ENCODE data around the gene DNAJC3.
"Not testable (repeated sequence)": the region's sequence is repeated elsewhere in the genome, so short reads cannot be mapped to it uniquely, and the experiment has no call there.

DNAJC3 gene

DNA sequence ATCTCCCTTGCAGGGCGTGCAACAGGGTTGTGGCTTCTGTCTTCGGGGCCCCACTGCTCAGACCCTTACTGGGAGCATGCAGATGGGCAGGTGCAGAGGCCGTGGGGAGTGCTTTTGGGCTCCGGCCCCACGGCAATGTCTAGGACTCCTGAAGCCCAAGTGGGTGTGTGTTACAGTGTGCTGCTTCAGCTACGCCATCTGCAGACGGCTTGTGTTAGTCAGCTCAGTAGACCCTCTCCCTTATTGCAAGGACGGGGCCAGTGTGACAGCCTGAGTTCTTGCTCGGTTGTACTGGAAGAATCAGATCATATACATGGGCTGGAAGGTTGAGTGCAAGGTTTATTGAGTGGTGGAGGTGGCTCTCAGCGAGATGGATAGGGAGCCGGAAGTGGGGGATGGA lies 39.3 kb downstream of the DNAJC3 start:
- no peak for DNase-seq

DNA sequence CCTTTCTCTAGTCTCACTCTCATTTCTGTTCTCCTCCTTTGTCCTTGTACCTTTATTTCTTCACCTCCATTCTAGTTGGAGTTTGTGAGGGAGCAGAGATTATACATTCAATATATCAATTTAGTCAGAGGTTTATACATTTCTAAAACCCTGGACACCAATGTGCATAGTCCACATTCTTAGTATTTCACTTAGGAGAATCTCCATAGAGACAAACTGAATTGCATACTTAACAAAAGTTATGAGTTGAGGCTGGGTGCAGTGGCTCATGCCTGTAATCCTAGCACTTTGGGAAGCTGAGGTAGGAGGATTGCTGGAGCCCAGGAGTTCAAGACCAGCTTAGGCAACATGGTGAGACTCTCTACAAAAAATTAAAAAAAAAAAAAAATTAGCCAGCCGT lies 45.3 kb downstream of the DNAJC3 start:
- DNase-seq: no peak

DNA sequence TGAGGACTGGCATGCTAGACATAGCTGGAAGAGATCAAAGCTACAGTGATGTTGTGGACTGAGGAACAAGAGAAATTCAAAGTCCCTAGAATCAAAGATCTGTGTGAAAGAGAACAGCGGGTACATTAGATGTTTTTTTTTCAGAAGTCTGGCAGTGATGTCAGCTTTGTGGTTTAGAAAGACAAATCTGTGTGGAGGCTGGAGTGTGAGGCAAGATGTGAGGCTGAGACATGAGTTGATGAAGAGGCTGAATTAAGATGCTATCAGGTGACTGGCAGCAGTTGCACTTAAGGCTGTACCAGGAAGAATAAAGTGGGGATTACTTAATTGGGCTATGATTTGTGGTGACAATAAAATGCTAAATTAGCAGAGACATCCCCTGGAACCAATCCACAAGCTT lies 46.5 kb downstream of the DNAJC3 start:
- no peak for DNase-seq

DNA sequence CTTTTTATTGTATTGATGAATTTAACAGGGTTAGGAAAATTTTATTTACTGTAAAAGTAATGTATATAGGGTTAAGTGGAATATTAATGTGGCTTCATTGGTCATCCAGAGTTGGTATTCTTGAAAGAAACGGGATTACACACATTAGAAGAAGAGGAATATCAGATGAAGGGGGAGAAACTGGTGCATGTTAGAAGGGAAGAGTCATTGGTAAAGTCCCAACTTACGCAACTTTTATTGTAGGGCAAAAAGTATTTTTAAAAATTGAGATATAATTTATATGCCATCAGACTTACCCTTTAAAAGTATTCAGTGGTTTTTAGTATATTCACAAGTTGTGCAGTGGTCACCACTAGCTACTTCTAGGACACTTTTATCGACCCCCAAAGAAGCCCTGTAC lies 47.3 kb downstream of the DNAJC3 start:
- DNase-seq: no peak

DNA sequence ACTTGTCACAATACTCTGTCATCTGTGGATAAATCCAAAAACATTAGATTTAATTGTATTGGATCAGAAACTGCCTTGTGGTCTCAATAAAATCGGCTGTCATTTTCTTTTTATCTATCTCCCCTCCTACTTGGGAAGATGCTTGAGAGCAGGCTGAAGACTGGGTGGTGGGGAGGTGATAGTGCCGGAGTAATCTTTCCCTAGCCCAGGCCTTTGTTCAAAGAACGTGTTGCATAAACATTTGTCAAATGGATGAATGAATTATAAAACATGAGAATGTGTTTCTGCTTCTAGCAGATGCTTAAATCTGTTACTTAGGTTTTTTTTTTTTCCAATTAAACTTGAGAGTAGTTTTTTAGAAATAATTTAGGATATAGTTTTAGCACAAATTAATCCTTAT lies 49.9 kb downstream of the DNAJC3 start:
- no peak for DNase-seq

DNA sequence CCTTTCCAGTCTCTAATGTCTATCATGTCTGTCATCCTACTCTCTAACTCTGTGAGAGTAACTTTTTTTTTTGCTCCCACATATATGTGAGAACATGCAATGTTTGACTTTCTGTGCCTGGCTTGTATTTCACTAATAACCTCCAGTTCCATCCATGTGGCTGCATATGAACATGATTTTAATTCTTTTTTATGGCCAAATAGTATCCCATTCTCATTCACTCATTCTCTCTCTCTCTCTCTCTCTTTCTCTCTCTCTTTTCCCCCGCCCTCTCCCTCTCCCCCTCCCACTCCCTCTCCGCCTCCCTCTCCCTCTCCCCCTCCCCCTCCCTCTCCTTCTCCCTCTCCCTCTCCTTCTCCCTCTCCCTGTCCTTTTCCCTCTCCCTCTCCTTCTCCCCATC lies 52.0 kb downstream of the DNAJC3 start:
- no peak for DNase-seq

DNA sequence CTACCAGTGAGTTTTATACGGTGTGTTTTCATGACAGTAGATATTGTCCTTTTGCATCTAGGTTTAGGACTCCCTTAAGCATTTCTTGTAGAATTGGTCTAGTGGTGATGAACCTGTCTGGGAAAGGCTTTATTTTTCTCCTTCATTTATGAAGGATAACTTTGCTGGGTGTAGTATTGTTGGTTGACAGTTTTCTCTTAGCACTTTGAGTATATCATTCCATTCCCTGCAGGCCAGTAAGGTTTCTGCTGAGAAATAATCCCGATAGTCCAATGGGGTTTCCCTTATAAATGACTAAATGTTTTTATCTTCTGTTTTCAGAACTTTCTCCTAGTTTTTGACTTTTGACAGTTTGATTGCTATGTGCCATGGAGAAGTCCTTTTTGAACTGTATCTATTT lies 57.2 kb downstream of the DNAJC3 start:
- no peak for DNase-seq

DNA sequence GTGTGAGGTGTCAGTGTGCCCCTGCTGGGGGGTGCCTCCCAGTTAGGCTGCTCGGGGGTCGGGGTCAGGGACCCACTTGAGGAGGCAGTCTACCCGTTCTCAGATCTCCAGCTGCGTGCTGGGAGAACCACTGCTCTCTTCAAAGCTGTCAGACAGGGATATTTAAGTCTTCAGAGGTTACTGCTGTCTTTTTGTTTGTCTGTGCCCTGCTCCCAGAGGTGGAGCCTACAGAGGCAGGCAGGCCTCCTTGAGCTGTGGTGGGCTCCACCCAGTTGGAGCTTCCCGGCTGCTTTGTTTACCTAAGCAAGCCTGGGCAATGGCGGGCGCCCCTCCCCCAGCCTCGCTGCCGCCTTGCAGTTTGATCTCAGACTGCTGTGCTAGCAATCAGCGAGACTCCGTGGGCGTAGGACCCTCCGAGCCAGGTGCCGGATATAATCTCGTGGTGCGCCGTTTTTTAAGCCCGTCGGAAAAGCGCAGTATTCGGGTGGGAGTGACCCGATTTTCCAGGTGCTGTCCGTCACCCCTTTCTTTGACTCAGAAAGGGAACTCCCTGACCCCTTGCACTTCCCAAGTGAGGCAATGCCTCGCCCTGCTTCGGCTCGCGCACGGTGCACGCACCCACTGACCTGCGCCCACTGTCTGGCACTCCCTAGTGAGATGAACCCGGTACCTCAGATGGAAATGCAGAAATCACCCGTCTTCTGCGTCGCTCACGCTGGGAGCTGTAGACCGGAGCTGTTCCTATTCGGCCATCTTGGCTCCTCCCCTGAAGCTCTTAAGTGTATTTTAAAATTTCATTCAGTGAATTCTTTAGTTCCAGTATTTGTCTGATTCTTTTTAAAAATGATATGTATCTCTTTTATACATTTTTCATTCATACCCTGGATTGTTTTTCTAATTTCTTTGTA lies 63.4 kb downstream of the DNAJC3 start:
- not testable (repeated sequence) for DNase-seq

DNA sequence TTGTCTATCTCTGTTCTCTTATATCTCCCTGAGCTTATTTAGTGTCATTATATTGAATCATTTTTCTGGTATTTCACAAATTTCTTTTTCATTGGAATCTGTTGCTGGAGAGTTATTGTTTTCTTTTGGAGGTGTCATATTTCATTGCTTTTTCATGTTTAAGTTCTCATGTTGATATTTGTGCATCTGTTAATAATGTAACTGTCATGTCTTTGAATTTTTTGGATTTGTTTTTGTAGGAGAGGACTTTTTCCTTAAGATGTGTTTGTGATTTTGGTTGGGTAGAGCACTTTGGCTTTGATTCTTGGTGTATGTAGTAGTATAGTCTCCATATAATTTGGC lies 64.0 kb downstream of the DNAJC3 start:
- no peak for DNase-seq

DNA sequence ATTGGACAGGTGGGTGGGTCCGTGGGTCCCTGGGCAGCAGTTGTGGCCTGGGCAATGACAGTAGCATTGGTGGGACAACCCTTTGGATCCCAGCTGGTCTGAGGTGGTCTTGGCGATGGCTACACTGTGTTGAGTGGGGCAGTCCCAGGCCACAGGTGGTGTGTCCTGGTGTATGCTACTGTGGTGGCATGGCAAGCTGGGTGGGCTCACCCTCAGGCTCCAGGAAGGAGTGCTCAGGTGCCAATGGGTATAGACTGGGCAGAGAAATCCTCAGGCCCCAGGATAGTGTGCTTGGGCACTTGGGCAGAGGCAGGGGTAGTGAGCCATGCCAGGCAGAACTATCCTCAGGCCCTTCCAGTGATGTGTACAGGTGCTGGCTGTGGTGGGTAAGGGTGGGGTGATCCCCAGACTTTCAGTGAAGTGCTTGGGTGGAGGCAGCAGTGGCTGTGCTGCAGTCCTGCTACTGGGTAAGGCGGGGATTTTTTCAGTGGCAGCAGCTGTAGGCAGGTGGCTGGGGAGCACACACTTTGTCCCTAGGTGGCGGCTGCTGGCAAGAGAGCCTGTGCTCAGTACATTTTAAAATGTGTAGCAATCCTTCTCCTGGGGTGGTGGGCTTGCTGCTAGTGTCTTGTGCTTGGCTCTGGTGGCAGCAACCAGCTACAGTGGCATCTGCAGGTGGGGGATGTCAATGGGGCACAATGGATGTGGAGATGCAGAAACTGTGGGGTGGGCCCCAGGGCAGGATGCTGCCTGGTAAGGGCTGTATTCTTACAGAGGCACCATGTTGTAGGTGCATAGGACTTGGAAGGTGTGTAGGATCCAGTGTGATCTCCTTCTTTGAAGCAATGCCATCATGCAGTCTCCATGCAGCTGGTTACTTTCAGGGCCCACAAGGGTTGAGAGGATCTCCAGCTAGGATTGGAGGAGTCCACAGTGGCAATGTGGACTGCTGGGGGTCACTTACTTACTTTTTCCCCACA lies 64.9 kb downstream of the DNAJC3 start:
- DNase-seq: no peak

DNA sequence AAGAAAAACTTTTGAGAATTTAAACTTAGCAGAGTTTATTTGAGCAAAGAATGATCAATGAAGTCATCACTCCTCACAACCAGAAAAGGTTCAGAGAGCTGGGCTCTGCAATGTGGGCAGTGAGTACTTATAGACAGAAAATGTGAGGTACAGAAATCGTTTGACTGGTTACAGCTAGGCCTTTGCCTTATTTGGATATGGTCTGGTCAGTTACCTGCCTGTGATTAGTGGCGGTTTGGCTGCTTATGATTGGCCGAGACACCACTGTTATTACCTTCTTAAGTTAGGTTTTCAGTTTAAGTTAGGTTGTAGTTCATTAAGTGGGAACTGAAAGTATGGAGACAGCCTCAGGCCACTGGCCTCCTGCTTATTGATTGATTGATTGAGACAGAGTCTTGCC lies 66.3 kb downstream of the DNAJC3 start:
- no peak for DNase-seq

DNA sequence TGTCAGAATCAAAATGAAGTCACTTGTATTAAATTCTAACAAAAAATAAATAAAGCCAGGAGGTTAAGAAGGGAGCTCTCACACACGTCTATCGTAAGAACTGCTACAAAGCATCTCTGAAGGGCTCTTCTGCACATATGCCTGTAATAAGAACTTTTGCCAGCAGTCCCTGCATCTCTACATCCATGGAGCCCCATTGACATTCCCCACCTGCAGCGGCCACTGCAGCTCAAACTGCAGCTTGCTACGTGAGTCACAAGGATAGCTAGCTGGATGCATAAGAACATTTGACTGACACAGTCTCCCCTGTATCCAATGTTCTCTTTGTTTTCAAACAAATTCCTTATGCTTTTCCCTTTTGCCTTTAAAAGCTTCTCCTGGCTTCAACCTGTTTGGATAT lies 68.3 kb downstream of the DNAJC3 start:
- no peak for DNase-seq

DNA sequence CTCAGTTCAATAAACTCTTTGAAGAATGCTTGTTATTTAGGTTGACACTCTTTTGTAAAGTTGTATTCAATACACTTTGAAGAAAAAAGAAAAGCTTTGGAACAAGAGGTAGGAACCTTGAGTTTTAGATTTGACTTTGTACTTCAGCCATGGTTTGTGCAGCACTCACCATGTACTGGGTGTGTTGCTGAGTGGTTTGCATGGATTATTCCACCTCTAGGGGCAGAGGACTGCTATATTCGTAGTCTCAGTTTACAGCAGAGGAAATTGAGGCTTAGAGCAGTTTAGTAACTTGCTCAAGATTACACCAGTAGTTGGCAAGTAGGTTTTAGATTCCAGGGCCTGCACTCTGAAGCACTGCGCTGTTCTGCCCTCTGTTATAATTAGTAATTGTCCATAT lies 68.8 kb downstream of the DNAJC3 start:
- DNase-seq: no peak

DNA sequence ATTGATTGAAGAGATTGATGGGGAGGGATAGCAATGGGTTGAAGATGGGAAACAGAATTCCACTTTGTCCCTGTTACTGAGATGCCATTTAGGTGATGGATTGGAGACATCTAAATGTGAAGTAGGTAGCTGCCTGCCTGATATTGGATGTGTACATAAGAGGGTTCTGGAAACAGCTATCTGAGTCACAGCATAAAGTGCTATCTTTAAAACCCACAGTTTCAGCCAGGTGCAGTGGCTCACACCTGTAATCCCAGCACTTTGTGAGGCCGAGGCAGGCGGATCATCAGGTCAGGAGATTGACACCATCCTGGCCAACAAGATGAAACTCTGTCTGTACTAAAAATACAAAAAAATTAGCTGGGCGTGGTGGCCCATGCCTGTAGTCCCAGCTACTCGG lies 72.6 kb downstream of the DNAJC3 start:
- no peak for DNase-seq

DNA sequence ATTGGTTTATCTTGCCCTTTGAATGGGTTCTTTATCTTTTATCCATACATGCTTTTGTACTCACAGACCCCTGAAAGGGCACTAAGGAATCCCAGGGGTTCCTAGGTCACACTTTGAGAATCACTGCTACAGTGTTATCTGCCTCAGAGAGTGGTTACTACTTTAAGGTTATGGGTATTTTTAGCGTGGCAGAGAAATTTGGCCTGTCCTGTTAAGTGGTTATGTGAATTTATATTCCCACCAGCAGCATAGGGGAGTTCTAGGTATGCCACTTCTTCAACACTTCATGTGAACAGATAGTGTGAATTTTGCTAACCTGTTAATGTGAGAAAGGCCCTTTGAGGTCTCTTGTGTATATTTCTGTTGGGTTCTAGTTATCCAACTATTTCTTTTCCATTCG lies 75.7 kb downstream of the DNAJC3 start:
- no peak for DNase-seq

DNA sequence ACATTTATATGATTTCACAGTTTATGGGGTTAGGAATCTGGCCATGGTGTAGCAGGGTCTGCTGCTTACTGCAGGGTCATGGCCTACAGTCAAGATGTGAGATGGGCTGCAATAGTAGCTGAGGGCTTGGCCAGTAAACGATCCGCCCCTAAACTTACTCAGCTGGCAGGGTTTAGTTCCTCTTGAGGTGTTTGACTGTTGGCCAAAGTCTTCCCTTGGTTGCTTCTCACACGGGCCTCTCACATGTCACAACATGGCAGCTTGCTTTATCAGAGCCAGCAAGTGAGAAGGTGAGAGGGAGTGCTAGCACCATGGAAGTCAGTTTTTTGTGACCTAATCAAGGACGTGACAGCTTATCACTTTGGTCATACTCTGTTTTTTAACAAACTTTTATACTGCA lies 77.1 kb downstream of the DNAJC3 start:
- DNase-seq: no peak

DNA sequence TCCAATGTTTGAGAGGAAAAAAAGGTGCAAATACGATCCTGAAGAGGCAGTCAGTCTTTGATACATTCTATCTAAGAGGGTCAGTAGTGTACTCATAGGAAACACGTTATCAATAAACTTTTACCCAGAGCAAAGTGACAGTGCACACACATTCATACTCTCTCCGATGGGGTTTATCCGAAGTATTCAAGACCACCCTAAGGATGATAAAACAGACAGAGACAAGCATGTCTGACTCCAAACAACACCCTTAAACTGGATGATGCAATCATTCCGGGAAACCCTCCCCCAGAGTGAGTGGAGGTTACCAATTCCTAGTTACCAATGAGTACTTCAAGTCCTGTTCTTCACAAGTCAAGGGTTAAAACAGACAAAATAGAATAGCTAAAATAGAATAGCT lies 79.1 kb downstream of the DNAJC3 start:
- no peak for DNase-seq

DNA sequence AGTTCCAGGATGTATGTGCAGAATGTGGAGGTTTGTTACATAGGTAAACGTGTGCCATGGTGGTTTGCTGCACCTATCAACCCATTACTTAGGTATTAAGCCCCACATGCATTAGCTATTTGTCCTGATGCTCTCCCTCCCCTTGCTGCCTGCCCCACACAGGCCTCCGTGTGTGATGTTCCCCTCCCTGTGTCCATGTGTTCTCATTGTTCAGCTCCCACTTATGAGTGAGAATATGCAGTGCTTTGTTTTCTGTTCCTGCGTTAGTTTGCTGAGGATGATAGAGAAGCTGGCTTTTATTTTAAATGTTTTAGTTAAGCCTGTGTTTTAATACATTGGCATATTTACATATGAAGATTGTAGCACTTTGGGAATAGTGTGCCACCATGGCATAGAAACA lies 85.7 kb downstream of the DNAJC3 start:
- not testable (repeated sequence) for DNase-seq

DNA sequence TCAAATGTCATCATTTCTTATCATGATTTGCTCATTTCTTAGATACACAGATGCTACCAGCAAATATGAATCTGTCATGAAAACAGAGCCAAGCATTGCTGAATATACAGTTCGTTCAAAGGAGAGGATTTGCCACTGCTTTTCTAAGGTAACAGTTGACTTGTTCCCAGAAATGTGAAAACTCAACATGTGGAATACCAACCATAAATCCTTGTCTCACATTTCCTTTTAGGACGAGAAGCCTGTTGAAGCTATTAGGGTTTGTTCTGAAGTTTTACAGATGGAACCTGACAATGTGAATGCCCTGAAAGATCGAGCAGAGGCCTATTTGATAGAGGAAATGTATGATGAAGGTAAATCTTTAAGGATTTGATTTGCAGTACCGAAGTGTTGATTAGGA lies 86.7 kb downstream of the DNAJC3 start:
- DNase-seq: no peak

DNA sequence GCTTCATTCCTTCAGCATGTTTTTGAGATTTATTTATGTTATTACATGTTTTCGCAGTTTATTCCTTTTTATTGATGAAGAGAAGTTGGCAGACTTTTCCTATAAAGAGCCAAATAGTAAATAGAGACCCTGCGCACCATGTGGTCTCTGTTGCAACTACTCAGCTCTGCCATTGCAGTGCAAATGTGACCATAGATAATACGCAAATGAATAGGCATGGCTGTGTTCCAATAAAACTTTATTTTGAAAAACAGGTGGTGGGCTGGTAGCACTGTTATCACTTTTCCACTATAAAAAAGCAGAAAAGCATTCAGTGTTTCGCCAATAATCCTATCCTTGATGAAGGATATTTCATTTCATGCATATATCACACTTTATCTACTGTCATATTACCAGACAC lies 95.0 kb downstream of the DNAJC3 start:
- no peak for DNase-seq

DNA sequence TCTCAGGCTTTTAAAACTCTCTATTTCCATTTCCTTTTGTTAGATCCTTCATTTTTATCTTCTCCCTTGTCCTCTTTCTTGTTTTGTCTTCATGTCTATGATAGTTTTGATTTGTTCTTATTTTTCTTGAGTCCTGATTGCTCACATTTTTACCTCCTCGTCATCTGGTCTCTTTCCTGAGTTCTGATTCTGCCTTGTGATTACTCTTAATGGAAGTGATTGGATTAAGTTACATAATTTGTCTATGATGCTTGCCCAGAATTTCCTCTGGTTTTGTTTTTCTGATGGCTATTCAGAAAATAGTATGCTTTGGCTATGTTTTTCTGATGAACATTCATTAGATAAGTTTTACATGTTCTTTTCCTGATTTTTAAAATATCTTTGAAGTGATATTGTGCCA lies 102.6 kb downstream of the DNAJC3 start:
- no peak for DNase-seq

DNA sequence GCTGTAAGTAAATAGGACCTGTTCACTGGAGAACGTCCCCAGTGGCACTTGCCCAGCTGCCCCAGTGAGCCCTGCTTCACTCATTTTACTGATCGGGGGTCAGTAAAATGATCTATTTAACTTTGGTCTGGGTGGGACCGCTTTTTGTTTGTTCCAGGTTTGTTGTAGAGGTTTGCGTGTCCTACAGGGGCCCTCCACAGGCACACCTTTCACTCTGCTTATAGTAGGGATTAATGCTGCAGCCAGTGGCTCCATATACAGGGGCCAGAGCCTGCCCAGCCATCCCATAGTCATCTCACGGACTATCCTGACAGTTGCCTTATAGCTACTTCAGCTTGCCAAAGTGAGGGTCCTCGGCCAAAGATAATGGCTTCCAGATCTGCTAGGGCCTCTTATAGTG lies 104.1 kb downstream of the DNAJC3 start:
- no peak for DNase-seq

DNA sequence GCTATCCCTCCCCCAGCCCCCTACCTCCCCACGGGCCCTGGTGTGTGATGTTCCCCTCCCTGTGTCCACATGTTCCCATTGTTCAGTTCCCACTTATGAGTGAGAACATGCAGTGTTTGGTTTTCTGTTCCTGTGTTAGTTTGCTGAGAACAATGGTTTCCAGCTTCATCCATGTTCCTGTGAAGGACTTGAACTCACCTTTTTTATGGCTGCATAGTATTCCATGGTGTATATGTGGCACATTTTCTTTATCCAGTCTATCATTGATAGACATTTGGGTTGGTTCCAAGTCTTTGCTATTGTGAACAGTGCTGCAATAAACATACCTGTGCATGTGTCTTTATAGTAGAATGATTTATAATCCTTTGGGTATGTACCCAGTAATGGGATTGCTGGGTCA lies 105.0 kb downstream of the DNAJC3 start:
- not testable (repeated sequence) for DNase-seq

DNA sequence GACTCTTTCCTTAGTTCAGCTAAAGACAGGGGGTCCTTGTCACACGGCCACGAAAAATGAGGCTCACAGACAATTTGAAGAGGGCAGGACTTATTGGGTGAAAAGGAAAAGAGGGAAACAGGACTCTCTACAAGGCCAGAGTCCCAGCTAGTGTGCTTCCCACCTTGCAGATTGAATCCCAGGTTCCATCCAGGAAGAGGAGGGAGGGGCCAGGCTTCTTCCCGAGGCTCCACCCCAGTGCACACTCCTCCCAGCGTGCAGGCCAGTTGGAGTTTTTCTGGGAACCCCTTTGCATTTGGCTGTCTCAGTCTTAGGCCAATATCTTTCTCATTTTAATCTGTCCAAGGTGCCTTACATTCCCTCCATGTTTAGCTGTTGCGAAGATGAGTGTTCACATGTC lies 106.8 kb downstream of the DNAJC3 start:
- no peak for DNase-seq
